ENCODE data around the gene CBX7. TPM values are rescaled to one million over a fixed set of nuclear protein-coding genes. Genes with fewer than 3 reads are reported as not detected.

The CBX7 gene
- polyA plus RNA-seq, 1 donor from 2014 or later = 4.4 TPM

- Histone ChIP-seq H3K27ac (ENCODE audit: low read length) (no peak overlapping the region), H3K4me2 (ENCODE audit: low read length) (no peak overlapping the region), H3F3A (ENCODE audit: insufficient read depth, low read length, poor library complexity, severe bottlenecking) (no peaks in the 10 kb centered on the region), H3K36me3 (ENCODE audit: insufficient read depth, low read length) (no peaks in the 10 kb centered on the region), H3K9ac (ENCODE audit: low read length) (no peak overlapping the region), H3K79me2 (replicated peaks; ENCODE audit: insufficient read depth, low read length) (no peaks in the 10 kb centered on the region), H3K4me3 (ENCODE audit: low read length) (no peak overlapping the region), H3K9me2 (ENCODE audit: insufficient read depth, low read length) (no peaks in the 10 kb centered on the region), H3K27me3 (ENCODE audit: insufficient read depth, low read depth, low read length) (no peaks in the 10 kb centered on the region), H2AFZ (ENCODE audit: low read depth, low read length) (no peak overlapping the region), H4K20me1 (ENCODE audit: insufficient read depth) (no peaks in the 10 kb centered on the region), H3K9me3 (ENCODE audit: low read length) (no peaks in the 10 kb centered on the region)
- no peak for TF ChIP-seq CTCF (IDR thresholded peaks at IDR 0.05; ENCODE audit: poor library complexity, severe bottlenecking)
- no peak for TF ChIP-seq POLR2AphosphoS5 (IDR thresholded peaks at IDR 0.05)
- no peak for TF ChIP-seq RAD21 (conservative IDR thresholded peaks at IDR 0.05)
- no peak for TF ChIP-seq TAF1 (IDR thresholded peaks at IDR 0.05; ENCODE audit: low read depth)
- no peak for TF ChIP-seq EZH2 (IDR thresholded peaks at IDR 0.05; ENCODE audit: borderline replicate concordance, insufficient read depth, low read length, poor library complexity, severe bottlenecking)
- TF ChIP-seq SMC3 (conservative IDR thresholded peaks at IDR 0.05; ENCODE audit: poor library complexity) = no peak
- no peak for TF ChIP-seq EP300 (conservative IDR thresholded peaks at IDR 0.05; ENCODE audit: poor library complexity, severe bottlenecking)
- TF ChIP-seq, protein P1, sequence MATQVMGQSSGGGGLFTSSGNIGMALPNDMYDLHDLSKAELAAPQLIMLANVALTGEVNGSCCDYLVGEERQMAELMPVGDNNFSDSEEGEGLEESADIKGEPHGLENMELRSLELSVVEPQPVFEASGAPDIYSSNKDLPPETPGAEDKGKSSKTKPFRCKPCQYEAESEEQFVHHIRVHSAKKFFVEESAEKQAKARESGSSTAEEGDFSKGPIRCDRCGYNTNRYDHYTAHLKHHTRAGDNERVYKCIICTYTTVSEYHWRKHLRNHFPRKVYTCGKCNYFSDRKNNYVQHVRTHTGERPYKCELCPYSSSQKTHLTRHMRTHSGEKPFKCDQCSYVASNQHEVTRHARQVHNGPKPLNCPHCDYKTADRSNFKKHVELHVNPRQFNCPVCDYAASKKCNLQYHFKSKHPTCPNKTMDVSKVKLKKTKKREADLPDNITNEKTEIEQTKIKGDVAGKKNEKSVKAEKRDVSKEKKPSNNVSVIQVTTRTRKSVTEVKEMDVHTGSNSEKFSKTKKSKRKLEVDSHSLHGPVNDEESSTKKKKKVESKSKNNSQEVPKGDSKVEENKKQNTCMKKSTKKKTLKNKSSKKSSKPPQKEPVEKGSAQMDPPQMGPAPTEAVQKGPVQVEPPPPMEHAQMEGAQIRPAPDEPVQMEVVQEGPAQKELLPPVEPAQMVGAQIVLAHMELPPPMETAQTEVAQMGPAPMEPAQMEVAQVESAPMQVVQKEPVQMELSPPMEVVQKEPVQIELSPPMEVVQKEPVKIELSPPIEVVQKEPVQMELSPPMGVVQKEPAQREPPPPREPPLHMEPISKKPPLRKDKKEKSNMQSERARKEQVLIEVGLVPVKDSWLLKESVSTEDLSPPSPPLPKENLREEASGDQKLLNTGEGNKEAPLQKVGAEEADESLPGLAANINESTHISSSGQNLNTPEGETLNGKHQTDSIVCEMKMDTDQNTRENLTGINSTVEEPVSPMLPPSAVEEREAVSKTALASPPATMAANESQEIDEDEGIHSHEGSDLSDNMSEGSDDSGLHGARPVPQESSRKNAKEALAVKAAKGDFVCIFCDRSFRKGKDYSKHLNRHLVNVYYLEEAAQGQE (IDR thresholded peaks at IDR 0.05; ENCODE audit: borderline replicate concordance) = no peak
- no peak for TF ChIP-seq MXI1 (conservative IDR thresholded peaks at IDR 0.05; ENCODE audit: poor library complexity, severe bottlenecking)
Observed at GRCh38 chr22:39098576-39098975, 53.9 kb downstream of the CBX7 start.

GRCh38 chr22:39098026-39098425, 54.5 kb downstream of the CBX7 start:
- Histone ChIP-seq H3K9me2 (ENCODE audit: insufficient read depth, low read length) (no peaks in the 10 kb centered on the region), H3K27me3 (ENCODE audit: insufficient read depth, low read depth, low read length) (no peaks in the 10 kb centered on the region), H2AFZ (ENCODE audit: low read depth, low read length) (no peak overlapping the region), H3K79me2 (replicated peaks; ENCODE audit: insufficient read depth, low read length) (no peaks in the 10 kb centered on the region), H3K27ac (ENCODE audit: low read length) (no peak overlapping the region), H4K20me1 (ENCODE audit: insufficient read depth) (no peaks in the 10 kb centered on the region), H3K4me2 (ENCODE audit: low read length) (no peak overlapping the region), H3F3A (ENCODE audit: insufficient read depth, low read length, poor library complexity, severe bottlenecking) (no peaks in the 10 kb centered on the region), H3K9ac (ENCODE audit: low read length) (no peak overlapping the region), H3K9me3 (ENCODE audit: low read length) (no peaks in the 10 kb centered on the region), H3K4me3 (ENCODE audit: low read length) (no peak overlapping the region), H3K36me3 (ENCODE audit: insufficient read depth, low read length) (no peaks in the 10 kb centered on the region)
- TF ChIP-seq TAF1 (IDR thresholded peaks at IDR 0.05; ENCODE audit: low read depth) (no peak), CTCF (IDR thresholded peaks at IDR 0.05; ENCODE audit: poor library complexity, severe bottlenecking) (no peak), EP300 (conservative IDR thresholded peaks at IDR 0.05; ENCODE audit: poor library complexity, severe bottlenecking) (no peak), POLR2AphosphoS5 (IDR thresholded peaks at IDR 0.05) (no peak), EZH2 (IDR thresholded peaks at IDR 0.05; ENCODE audit: borderline replicate concordance, insufficient read depth, low read length, poor library complexity, severe bottlenecking) (no peak), SMC3 (conservative IDR thresholded peaks at IDR 0.05; ENCODE audit: poor library complexity) (no peak), RAD21 (conservative IDR thresholded peaks at IDR 0.05) (no peak), MXI1 (conservative IDR thresholded peaks at IDR 0.05; ENCODE audit: poor library complexity, severe bottlenecking) (no peak)
- TF ChIP-seq, protein P1 (IDR thresholded peaks at IDR 0.05; ENCODE audit: borderline replicate concordance) = no peak

Measured in neural cell (in vitro differentiated cells).